GM18520 (cell line): Measurements from ENCODE around the gene ZFPM1.
A peak's percentile ranks its signal among the peaks of the same experiment; 100 is the strongest.

Source experiments
- ATAC-seq: cut with Tn5 transposase; IDR thresholded peaks from one replicate; pipeline ENCODE4 v1.9.1; 2021; ENCODE audit not compliant: unreplicated experiment

ZFPM1 gene

DNA sequence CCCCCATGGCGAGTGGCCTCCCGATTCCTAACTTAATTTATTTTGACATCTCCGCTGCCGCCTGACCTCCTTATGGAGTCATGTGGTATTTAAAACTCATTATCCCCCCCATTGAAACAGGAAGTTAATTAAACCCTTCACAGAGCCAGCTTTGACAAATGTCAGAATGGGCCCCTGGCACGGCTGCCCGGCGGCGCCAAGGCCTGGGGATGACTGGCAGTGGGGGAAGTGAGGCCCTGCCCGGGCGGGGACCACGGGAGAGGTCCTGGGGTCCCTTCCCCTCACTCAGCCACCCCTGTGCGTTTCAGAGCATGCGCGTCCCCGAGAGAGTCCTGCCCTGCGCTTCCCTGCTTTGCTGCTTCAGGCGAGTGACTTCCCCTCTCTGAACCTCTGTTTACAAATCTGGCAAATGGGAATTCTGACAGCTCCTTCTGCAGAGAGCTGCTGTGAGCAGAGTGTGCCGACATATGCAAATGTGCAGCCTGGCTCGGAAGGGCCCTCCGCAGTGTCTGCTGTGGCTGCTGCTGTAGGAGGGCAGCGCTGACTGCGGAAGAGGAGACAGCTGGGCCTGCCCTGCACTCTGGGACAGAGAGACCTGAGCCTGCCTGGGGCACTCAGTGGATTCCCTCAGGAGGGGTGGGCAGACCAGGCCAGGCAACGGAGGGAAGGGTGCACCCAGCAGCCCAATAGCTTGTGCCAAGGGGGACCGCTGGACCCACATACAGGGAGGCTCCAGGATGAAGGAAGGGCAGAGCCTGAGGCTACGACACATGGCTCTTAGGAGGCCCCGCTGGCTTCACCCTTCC lies 4.4 kb upstream of the ZFPM1 start:
- ATAC-seq = no peak

DNA sequence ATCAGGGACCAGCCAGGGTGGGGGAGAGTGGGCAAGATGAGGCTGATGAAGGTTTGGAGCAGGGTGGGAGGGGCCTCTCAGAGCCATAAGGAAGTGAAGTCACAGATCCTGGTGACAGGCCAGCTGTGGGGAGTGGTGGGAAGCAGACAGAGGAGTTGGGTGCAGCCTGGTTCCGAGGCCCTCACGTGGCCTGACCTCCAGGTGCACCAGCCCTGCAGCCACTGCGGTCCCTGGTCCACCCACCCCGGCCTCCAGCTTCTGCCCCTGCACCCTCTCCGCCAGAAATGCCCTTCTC lies 3.9 kb upstream of the ZFPM1 start:
- no peak for ATAC-seq

DNA sequence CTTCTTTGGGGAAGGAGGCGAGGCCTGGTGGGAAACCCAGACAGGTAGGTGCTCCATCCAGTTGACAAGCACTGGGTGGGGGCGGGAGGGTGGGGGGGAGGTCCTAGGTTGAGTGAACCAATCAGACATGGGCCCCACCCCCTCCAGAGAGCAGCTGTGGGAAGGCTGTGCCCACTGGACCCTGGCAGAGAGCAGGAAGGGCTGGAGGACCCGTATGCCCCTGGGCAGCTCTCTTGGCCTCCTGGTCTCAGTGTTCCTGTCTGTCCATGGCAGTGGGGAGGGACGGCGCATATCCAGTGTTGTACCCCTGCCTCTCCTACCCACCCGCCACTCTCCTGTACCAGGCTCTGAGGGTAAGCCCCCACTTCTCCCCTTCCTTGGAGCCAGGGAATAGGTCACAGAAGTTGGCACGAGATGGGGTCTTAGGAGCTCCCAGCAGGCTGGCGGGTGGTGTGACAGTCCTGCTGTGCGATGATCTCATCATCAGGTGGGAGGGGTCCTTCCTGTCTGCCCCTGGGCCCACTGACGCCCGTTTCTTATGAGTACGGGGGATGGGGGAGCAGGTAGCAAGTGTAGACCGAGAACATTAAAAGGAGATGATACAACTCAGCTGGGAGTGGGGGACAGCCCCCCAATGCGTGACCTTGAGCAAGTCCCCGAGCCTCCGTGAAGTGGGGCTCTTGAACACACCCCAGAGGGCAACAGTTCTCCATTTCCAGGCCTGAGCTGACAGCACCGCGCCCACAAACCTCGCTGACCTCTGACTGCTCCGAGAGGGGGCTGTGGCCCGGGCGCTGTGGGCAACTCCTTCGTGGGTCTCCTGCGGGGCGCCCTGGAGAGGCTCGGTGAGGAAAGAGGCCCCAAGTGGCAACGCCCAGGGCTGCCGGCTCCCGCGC lies 1.2 kb upstream of the ZFPM1 start:
- ATAC-seq = no peak

DNA sequence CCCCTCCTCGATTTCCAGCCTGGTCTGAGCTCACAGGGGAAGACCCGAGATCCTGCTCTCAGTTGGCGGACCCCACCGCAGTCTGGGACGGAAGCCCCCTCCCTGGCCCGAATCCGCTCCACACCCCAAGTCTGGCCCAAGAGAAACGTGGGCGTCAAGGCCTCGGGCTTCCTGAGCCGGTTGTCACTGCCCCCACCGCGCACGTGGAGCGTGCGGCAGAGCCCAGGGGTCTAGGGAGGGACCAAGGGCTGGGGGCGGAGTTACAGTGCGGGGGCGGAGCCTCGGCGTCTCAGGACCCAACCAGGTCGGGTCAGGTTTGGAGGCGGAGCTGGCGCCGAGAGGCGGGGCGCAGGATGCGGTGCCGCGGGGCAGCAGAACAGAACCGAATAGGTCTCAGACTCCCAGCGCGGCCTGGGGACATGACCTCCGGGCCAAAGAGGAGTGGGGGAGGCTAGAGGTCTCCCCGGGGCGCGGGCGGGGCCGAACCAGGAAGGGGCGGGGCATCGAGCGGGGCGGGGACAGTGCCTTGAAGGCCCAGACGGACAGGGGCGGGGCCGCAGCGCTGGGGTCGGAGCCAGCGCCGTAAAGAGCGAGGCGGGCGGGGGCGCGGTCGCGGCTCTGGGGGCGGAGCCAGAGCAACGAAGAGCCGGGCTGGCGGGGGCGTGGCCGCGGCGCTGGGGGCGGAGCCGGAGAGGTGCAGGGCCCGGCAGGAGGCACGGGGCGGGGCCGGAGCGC lies 431 bp upstream of the ZFPM1 start:
- ATAC-seq = peak; percentile 25

DNA sequence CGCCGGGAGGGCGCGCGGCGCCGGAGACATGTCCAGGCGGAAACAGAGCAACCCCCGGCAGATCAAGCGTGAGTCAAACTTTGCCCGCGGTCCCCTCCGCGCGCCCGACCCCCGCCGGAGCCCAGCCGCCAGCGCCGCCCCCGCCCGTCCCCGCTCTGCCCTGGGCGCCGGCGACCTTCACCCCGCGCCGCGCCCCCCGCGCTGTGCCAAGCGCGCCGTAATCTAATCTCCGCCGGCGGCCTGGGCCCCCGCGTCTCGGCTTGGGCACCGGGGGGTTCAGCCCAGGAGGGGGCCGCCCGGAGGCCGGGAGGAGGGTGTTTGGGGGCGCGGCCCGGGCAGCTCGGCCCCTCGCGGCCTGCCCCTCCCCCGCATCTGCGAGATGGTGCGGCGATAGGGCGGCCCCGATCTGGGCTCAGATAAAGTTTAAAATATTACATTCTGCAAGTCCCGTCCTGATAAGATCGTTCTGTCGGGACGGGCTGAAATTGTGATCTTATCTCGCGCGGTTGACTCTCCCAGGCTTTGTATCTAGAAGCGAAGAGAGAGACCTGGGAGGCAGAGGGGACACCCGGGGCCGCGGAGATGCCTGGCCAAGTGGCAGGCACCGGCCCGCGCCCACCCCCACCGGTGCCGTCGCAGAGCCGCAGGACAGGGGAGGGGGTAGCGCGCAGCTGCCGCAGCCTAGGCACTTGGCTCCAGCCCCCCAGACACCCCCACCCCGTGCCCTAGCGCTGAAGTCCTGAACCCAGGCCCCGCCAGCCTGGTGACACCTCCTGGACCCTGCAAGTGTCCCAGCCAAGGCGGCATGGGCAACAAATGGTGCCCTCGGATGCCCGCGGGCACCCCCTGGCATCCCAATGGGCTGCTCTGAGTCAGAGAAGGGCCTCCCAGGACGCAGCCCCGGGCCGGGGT lies 787 bp downstream of the ZFPM1 start:
- ATAC-seq = no peak

DNA sequence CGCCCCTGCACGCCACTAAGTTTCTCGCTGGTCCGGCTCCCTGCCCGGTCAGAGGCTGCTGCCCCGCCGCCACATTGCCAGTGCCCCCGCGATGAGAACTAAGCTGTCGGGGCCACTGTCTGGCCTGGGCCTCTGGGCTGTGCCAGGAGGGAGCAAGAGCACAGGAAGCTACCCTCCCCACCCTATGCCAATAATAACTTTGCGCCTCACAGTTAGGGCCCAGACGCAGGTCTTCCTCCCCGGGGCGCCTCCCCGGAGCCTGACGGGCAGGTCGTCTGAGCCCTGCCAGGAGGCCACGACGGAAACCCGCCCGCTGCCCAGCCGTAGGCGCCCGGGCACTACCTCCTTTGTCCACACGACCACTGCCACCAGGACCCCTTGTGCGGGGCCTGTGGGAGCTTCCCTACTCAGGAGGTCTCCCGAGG lies 1.5 kb downstream of the ZFPM1 start:
- ATAC-seq = no peak

DNA sequence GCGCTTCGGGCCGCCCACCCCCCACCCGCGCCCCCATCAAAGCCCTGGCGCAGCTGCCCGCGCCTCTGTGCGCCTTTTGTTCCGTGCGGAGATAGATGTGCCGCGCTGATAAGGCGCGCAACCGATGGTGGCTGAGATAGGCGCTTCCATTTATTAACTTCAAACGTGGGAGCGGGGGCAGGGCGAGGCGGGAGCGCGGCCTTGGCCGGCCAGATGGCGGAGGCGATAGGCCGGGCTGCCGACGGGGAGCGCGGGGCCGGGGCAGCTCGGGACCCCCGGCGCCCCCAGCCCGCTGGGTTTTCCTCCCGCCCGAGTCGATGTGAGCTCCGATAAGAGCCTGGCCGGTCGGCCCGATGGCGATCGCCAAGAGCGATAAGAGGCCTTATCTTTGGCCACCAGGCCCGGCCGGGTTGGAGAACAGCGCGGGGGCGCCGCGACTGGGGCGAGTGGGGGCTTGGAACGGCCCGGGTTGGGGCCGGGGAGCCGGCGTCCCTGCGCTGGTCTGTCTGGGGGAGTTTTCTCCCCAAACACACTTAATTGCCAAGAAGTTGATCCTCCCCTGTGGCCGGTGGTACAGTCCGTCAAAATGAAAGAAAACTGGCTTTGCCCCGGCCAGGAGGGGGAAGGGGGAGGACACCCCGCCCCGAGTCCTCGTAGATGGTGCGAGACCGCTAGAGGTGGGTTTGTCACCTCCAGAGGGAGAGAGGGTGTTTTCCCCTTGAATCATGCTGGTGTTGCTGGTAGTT lies 2.7 kb downstream of the ZFPM1 start:
- ATAC-seq = peak; percentile 33

DNA sequence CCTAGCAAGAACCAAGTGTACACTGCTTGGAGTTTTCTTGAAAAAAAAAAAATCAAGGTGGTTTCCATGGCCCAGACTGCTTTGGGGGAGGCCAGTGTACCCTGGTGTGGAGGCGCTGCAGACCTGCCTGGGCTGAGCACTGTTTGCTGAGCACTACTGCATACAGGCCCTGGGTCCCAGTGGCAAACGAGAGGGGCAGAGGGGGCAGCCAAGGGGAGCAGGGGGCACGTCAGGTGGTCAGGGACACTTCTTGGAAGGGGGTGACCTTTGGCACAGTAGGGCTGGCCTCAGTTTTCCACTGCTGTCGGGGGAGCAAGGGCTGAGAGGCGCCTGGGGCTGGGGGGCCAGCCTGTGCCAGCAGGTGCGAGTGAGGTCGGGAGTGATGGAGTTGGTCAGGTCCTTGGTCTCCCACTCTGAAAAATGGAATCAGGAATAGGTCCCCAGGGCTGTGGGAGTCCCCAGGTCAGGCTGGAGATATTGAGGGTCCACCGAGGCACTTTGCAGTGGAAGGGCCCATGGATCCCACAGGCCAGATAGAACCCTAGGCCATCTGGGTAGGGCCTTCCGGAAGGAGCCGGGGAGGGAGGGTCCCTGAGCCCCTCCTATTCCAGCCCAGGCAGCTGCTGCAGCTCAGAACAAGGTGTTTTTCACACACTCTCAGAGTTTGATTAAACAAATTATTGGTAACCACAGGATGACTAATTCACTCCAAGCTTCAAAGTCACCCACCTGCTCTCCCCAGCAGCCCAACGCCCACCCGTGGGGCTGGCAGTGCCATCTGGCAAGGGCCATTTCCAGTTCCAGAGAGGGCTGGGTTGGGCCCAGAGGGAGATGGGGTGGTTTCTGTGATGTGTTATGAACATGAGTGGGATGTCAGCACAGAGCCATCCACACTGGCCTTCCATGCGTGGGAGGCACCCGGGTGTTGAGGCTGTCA lies 3.5 kb downstream of the ZFPM1 start:
- no peak for ATAC-seq

DNA sequence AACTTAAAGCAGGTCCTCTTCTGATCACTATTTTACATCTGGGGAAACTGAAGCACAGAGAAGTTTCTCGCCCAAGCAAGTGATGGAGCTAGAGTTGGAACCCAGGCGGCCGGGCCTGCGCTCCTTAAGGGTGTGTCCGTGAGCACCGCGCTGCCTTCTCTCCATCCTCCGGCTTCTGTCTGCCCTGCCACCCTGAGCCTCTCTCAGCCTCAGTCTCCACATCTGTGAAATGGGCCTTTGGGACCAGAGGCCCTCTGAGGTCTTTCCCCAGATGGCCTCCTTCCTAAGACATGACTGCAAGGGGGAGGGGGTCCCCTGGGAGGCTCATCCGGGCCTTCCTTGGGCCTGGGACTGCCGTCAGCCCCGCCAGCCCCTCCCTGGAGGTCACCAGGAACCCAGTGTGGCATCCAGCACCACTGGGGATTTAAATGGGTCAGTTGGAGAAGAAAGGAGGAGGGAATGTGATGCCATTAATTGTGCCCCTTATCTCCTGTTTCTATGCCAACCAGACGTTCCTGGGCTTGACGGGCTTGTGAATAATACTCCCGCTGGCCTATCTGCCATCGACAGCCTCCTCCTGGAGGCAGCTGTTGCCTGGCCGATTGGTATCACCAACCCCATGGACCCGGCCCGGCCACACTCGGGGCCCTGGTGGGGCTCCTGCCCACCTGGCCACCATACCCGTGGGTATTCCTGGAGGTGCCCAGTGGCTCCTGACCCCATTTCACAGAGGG lies 5.1 kb downstream of the ZFPM1 start:
- no peak for ATAC-seq

DNA sequence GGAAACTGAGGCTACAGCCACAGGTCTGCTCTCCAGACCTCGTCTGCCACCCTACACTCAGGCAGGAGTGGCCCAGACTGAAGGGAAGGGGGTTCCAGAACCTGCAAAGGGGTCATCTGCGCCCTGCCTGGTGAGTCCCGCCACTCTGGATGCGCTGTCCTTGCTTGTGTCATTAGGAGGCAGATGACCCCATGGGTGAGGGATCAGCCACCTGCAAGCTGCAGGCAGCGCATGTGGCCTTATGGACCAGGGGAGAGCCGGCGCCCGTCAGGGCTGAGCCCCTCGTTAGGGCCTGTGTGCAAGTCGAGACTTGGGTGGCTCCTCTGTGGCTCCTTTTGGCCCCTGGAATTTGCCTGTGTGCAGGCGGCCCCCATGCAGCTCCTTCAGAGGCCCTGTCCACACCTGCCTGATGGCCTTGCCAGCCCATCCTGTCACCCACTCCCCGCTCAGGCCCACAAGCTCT lies 5.7 kb downstream of the ZFPM1 start:
- ATAC-seq = no peak

DNA sequence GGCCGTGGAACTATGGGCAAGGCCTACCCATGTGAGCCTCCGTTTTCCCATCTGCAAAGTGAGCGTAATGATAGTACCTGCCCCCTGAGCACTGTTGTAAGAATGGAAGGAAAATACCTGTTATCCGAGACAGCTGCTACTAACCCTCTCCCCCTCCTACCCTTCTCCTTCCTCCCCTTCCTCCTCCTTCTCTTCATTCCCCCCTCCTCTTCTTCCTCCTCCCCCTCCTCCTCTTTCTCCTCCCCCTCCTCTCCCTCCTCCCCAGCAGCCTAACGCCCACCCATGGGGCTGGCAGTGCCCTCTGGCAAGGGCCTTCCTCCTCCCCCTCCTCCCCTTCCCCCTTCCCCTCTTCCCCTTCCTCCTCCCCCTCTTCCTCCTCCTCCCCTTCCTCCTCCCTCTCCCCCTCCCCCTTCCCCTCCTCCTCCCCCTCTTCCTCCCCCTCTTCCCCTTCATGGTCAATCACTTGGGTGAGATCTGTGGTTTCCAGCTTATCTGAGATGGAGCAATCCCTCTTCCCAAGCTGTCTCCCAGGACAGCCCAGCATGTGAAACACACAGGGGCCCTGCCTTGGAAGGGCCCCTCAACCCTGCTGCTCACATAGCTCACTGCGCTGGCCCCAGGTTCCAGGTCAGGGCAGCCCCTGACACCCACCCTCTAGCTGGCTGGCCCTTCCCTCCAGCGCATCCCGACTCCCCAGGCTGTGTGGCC lies 6.4 kb downstream of the ZFPM1 start:
- ATAC-seq = no peak

DNA sequence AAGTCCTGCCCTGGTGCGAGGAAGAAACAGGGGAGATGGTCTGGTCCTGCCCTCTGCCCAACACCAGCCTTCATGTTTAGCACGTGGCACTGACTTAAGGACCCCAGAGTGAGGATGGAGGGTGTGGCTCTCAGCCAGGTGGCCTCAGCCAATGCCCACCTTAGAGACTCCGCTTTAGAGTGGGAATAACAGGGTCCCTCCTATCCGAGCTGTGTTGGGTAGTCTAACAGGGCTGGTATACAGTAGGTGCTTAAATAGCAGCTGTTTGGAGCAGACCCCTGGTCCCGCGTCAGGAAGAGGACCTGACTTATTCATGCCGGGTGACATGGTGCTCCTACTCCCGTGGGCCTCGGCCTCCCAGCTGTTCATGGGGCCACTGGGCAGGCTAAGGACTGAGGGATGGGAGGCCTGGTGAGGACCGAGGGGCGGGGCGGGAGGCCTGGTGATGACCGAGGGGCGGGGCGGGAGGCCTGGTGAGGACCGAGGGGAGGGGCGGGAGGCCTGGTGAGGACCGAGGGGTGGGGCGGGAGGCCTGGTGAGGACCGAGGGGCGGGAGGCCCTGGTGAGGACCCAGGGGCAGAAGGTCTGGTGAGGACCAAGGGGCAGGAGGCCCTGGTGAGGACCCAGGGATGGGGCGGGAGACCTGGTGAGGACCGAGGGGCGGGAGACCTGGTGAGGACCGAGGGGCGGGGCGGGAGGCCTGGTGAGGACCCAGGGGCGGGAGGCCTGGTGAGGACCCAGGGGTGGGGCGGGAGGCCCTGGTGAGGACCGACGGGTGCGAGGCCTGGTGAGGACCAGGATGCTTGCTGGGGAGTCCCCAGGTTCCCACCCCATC lies 7.6 kb downstream of the ZFPM1 start:
- no peak for ATAC-seq

DNA sequence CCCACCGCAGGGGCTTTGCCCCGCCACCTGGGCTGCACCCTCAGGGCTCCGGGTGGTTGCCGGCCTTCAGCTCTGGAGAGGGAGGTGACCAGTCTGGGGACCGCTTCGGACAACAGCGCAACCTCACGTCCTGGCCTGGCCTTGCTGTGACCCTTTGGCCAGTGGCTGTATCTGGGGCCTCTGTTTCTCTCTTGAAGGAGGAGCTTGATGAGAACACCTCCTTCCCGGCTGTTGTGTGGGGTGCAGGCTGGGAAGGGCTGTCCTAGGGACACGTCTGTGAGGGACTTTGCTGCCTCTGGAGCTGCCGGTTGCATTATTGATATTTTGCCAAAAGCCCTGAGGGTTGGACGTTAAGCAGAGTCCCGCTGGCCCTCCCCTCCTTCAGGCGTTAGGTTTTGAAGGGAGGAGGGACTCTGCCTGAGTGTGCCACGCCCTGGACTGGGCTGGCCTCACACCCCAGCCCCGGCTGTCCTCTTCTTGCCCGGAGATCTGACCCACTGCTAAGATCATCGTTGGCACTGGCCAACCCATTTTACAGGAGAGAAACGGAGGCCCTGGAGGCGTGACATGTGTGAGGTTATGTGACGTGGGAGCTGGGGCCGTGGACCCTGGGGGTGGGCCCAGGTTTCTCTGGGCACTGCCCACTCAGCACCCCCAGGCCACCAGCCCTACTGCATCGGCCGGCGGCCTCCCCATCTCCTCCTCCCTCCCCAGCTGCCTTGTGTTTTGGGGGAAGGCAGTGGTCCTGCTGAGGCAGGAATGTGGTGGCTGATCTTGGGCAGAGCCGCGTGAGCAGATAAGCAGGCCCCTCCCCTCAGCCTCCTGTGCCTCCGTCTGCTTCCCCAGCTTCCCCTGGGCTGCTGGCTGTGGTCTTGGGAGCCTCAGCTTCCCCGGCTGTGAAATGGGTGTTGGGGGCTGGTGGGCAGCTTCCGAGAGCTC lies 8.5 kb downstream of the ZFPM1 start:
- ATAC-seq = no peak

DNA sequence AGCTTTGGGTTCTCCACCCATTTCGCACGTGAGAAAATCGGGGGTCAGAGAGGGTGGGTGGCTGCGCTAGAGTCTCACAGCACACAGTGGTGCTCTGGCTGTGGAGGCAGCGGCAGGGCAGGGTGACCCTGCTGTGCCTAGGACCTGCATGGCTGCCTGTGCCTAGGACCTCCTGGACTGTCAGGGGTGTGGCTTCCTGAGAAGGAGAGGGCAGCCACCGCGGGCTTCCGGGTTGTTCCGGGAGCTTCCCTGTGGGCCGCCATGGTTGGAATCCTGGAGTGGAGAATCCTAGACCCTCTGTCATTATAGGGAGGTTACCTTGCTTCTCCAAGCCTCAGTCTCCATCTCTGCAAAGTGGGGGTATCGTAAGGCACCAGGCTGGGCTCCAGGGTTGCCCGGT lies 9.3 kb downstream of the ZFPM1 start:
- ATAC-seq = no peak

DNA sequence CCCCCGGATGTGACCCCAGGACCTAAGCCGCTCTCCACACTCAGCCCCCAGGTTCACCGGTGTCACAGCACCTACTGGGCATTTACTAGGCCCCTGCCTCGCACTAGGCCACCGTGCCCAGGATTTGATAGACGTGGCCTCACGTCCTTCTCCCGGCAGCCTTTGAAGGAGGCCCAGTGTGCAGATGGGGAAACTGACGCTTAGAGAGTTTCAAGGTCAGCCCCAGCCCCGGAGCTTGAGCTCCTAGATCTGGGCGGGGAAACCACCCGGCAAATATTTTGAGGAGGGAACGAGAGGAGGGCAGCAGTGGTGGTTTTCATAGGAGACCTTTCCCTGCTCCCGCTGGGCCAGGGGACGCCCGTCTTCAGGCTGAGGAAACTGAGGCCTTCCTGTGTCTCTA lies 10.3 kb downstream of the ZFPM1 start:
- no peak for ATAC-seq
